ENCODE measurements around the gene ARL3. TPM values are rescaled to one million over a fixed set of nuclear protein-coding genes. Genes with fewer than 3 reads are reported as not detected.

ARL3 gene
- total and polyA plus RNA-seq, 2 experiments from 2014 or later, result 8.5 to 22.6 TPM

DNA sequence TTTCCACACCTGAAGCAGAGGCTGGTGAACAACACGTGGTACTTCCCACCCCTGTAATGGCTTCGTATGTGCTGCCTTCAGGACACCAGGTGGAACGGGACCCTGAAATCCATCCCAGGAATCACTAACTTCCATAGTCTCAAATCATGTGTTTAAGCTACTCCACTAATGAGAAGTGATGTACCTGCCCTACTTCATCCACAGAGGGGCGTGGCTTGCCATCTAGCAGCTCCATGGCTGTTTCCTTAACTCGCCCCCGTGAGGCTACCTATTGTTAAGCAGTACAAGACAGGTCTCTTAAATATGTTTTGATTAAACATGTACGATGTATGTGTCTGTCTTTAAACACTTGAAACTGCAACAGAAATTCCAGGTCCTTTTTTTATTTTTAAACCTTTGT lies 31.8 kb downstream of the ARL3 start:
- no peak for TF ChIP-seq JUNB (IDR thresholded peaks at IDR 0.05; ENCODE audit: unreplicated experiment)
- TF ChIP-seq, protein P1, sequence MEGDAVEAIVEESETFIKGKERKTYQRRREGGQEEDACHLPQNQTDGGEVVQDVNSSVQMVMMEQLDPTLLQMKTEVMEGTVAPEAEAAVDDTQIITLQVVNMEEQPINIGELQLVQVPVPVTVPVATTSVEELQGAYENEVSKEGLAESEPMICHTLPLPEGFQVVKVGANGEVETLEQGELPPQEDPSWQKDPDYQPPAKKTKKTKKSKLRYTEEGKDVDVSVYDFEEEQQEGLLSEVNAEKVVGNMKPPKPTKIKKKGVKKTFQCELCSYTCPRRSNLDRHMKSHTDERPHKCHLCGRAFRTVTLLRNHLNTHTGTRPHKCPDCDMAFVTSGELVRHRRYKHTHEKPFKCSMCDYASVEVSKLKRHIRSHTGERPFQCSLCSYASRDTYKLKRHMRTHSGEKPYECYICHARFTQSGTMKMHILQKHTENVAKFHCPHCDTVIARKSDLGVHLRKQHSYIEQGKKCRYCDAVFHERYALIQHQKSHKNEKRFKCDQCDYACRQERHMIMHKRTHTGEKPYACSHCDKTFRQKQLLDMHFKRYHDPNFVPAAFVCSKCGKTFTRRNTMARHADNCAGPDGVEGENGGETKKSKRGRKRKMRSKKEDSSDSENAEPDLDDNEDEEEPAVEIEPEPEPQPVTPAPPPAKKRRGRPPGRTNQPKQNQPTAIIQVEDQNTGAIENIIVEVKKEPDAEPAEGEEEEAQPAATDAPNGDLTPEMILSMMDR (conservative IDR thresholded peaks at IDR 0.05; ENCODE audit: low read depth in 2 of 2), result peak in 1 of 2 experiments; percentile 7; a peak in 1 of 4 replicates
- TF ChIP-seq, protein P2, sequence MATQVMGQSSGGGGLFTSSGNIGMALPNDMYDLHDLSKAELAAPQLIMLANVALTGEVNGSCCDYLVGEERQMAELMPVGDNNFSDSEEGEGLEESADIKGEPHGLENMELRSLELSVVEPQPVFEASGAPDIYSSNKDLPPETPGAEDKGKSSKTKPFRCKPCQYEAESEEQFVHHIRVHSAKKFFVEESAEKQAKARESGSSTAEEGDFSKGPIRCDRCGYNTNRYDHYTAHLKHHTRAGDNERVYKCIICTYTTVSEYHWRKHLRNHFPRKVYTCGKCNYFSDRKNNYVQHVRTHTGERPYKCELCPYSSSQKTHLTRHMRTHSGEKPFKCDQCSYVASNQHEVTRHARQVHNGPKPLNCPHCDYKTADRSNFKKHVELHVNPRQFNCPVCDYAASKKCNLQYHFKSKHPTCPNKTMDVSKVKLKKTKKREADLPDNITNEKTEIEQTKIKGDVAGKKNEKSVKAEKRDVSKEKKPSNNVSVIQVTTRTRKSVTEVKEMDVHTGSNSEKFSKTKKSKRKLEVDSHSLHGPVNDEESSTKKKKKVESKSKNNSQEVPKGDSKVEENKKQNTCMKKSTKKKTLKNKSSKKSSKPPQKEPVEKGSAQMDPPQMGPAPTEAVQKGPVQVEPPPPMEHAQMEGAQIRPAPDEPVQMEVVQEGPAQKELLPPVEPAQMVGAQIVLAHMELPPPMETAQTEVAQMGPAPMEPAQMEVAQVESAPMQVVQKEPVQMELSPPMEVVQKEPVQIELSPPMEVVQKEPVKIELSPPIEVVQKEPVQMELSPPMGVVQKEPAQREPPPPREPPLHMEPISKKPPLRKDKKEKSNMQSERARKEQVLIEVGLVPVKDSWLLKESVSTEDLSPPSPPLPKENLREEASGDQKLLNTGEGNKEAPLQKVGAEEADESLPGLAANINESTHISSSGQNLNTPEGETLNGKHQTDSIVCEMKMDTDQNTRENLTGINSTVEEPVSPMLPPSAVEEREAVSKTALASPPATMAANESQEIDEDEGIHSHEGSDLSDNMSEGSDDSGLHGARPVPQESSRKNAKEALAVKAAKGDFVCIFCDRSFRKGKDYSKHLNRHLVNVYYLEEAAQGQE (IDR thresholded peaks at IDR 0.05; ENCODE audit: unreplicated experiment), result no peak
- no peak for ATAC-seq
- Mint-ChIP-seq H3K27me3 (ENCODE audit: insufficient read depth, low read depth, poor library complexity) (peaks cover 8% of the 10 kb centered on the region), H3K4me3 (no peak overlapping the region), H3K27ac (no peak overlapping the region), H3K36me3 (ENCODE audit: low read depth) (peaks cover 30% of the 10 kb centered on the region), H3K4me1 (peaks cover 21% of the 10 kb centered on the region), H3K9me3 (no peaks in the 10 kb centered on the region)
- no peak overlapping the region for H3K4me3 ChIP-seq
- H3K4me2 ChIP-seq, result no peak overlapping the region
- DNase-seq (ENCODE audit: low spot score), result no peak
- peaks cover 13% of the 10 kb centered on the region for H3K4me1 ChIP-seq (ENCODE audit: insufficient read depth)
- no peaks in the 10 kb centered on the region; the same call in 1 of the 2 replicates for H4K20me1 ChIP-seq (replicated peaks; ENCODE audit: insufficient read depth)
- H3K9me2 ChIP-seq (ENCODE audit: insufficient read depth), result no peaks in the 10 kb centered on the region
- H3K27ac ChIP-seq (ENCODE audit: low read depth), result no peak overlapping the region
- no peaks in the 10 kb centered on the region for H3K36me3 ChIP-seq (ENCODE audit: insufficient read depth)
- H3K27me3 ChIP-seq (ENCODE audit: insufficient read depth), result no peaks in the 10 kb centered on the region
- H2AFZ ChIP-seq, result no peak overlapping the region
- H3F3A ChIP-seq (replicated peaks; ENCODE audit: low read depth), result 0 out of 2 replicates have a peak, but pooled peaks cover 7% of the 10 kb centered on the region
- no peaks in the 10 kb centered on the region for H3K79me2 ChIP-seq (replicated peaks; ENCODE audit: insufficient read depth)

DNA sequence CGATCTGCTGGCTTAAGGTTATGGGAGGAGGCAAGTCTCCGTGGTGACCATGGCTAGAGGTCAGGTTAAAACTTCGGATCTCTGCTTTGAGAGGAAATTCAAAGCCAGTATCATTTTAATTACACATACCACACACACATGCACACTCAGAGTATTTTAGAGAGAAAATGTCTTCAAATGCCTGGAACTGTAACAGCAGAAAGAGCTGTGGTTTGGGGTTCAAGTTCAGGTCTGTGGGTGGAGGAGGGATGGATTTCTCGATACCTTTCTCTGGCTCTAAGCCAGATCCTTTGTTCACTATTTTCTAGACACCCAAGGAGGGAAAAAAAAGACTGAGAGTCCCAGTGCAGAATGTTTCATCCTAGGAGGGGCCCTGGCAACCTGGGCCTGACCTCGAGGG lies 32.5 kb downstream of the ARL3 start:
- DNase-seq (ENCODE audit: low spot score) (no peak), ATAC-seq (no peak)
- H3K9me3 Mint-ChIP-seq, result no peaks in the 10 kb centered on the region
- Histone ChIP-seq H3K9me2 (ENCODE audit: insufficient read depth) (no peaks in the 10 kb centered on the region), H3K36me3 (ENCODE audit: insufficient read depth) (no peaks in the 10 kb centered on the region), H3F3A (replicated peaks; ENCODE audit: low read depth) (0 out of 2 replicates have a peak, but pooled peaks cover 7% of the 10 kb centered on the region), H4K20me1 (replicated peaks; ENCODE audit: insufficient read depth) (no peaks in the 10 kb centered on the region; the same call in 1 of the 2 replicates), H3K27me3 (ENCODE audit: insufficient read depth) (no peaks in the 10 kb centered on the region), H2AFZ (no peak overlapping the region), H3K27ac (ENCODE audit: low read depth) (no peak overlapping the region), H3K4me1 (ENCODE audit: insufficient read depth) (peaks cover 20% of the 10 kb centered on the region), H3K79me2 (replicated peaks; ENCODE audit: insufficient read depth) (no peaks in the 10 kb centered on the region), H3K4me3 (no peak overlapping the region), H3K4me2 (no peak overlapping the region)
- no peak overlapping the region for H3K27ac Mint-ChIP-seq
- no peak overlapping the region for H3K4me3 Mint-ChIP-seq
- peaks cover 30% of the 10 kb centered on the region for H3K36me3 Mint-ChIP-seq (ENCODE audit: low read depth)
- H3K27me3 Mint-ChIP-seq (ENCODE audit: insufficient read depth, low read depth, poor library complexity), result peaks cover 8% of the 10 kb centered on the region
- peaks cover 29% of the 10 kb centered on the region for H3K4me1 Mint-ChIP-seq
- no peak for TF ChIP-seq ZNF114 (CRISPR knock-in tag; IDR thresholded peaks at IDR 0.05)
- no peak for TF ChIP-seq EZH2phosphoT487 (IDR thresholded peaks at IDR 0.05; ENCODE audit: unreplicated experiment)
- TF ChIP-seq JUNB (IDR thresholded peaks at IDR 0.05; ENCODE audit: unreplicated experiment), result no peak
- TF ChIP-seq, protein P3, sequence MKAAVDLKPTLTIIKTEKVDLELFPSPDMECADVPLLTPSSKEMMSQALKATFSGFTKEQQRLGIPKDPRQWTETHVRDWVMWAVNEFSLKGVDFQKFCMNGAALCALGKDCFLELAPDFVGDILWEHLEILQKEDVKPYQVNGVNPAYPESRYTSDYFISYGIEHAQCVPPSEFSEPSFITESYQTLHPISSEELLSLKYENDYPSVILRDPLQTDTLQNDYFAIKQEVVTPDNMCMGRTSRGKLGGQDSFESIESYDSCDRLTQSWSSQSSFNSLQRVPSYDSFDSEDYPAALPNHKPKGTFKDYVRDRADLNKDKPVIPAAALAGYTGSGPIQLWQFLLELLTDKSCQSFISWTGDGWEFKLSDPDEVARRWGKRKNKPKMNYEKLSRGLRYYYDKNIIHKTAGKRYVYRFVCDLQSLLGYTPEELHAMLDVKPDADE (IDR thresholded peaks at IDR 0.05), result no peak
- TF ChIP-seq EZH2 (IDR thresholded peaks at IDR 0.05; ENCODE audit: low read depth, unreplicated experiment), result no peak
- no peak for TF ChIP-seq STAT1 (IDR thresholded peaks at IDR 0.05; ENCODE audit: unreplicated experiment)
- no peak for TF ChIP-seq ZNF331 (CRISPR knock-in tag; IDR thresholded peaks at IDR 0.05; ENCODE audit: low read depth)
- no peak for TF ChIP-seq POLR2AphosphoS5 (IDR thresholded peaks at IDR 0.05; ENCODE audit: low read depth)
- TF ChIP-seq CREB1 (CRISPR knock-in tag; IDR thresholded peaks at IDR 0.05; ENCODE audit: low read depth), result no peak
- TF ChIP-seq, protein P1 (conservative IDR thresholded peaks at IDR 0.05; ENCODE audit: low read depth in 2 of 2), result no peak
- TF ChIP-seq, protein P2 (IDR thresholded peaks at IDR 0.05; ENCODE audit: unreplicated experiment), result no peak
- TF ChIP-seq NANOG (IDR thresholded peaks at IDR 0.05; ENCODE audit: borderline replicate concordance), result no peak
